ENCODE measurements around the gene STOML2.

Gene STOML2

GRCh38 chr9:35057271-35057620 lies 45.7 kb downstream of the STOML2 start:
- TF ChIP-seq CTCF (IDR thresholded peaks at IDR 0.05; ENCODE audit: insufficient read depth, low read depth, low read length, missing control alignments) = no peak
- DNase-seq (ENCODE audit: low read depth) = no peak

DNA sequence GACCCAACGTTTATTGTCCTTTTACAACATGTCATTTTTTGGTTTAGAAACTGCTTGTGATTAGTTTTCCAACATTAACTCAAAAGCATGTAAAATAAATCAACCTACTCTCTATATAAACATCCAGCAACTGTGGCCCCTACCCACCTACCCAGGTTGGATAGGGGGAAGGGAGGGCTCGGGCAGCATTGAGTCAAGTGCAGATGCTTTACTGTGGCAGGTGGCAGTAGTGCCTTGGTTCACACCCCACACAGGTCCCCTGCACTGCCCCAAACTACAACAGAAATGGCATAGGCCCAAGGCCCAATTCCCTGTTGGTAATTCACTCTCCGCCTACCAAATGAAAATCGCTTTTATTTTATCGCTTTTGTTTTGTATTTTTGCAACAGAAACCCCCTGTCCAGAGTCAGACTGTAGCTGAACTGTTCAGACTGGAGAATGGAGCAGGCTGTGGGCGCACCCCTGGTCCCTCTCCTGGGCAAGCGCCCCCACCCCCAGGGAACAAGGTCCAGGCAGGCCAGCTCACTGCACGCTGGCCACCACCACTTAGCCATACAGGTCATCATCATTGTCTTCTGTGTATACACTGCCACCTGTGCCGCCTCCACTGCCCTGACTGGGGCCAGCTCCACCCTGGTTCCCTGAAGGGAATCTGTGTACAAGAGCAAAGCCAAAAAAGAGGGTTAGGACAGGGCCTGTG lies 46.2 kb downstream of the STOML2 start:
- no peak for DNase-seq (ENCODE audit: low read depth)
- H3K4me3 ChIP-seq (ENCODE audit: low read length) = no peak overlapping the region
- no peak for TF ChIP-seq CTCF (IDR thresholded peaks at IDR 0.05; ENCODE audit: insufficient read depth, low read depth, low read length, missing control alignments)

More at GRCh38 chr9:35057271-35057620, 45.7 kb downstream of the STOML2 start:
- no peak overlapping the region for H3K4me3 ChIP-seq (ENCODE audit: low read length)

GRCh38 chr9:35054871-35055644 lies 47.9 kb downstream of the STOML2 start:
- no peak overlapping the region for H3K4me3 ChIP-seq (ENCODE audit: low read length)
- TF ChIP-seq CTCF (IDR thresholded peaks at IDR 0.05; ENCODE audit: insufficient read depth, low read depth, low read length, missing control alignments) = no peak
- DNase-seq (ENCODE audit: low read depth) = no peak

DNA sequence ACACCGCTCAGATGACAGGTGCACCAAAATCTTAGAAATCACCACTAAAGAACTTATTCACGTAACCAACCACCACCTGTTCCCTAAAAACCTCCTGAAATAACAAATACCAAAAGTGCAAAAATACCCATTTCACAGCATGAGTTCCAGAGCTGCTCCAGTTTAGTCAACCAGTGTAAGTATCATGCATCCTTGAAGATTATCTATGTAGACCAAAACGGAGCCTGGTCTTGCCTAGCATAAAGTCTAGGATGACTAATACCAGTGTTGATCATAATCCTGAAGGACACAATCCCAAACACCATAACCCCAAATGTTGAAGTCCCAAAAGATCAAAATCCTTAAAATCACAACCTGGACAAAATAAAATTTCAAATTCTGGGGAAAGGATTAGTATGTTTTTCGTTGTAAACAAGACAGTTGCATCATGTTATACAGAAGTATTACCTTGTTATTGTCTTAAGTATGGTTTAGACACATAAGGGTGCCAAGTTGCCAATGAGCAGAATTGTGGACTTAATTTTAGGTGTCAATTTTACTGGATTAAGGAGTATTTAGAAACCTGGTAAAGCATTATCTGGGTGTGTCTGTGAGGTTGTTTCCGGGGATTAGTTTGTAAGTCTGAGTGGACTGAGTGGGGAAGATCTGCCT lies 48.6 kb downstream of the STOML2 start:
- no peak for TF ChIP-seq CTCF (IDR thresholded peaks at IDR 0.05; ENCODE audit: insufficient read depth, low read depth, low read length, missing control alignments)
- no peak for DNase-seq (ENCODE audit: low read depth)
- H3K4me3 ChIP-seq (ENCODE audit: low read length) = no peak overlapping the region

GRCh38 chr9:35051069-35051967 lies 51.6 kb downstream of the STOML2 start:
- peak; percentile 75 for TF ChIP-seq CTCF (IDR thresholded peaks at IDR 0.05; ENCODE audit: insufficient read depth, low read depth, low read length, missing control alignments)
- DNase-seq (ENCODE audit: low read depth) = peak; percentile 64
- no peak overlapping the region for H3K4me3 ChIP-seq (ENCODE audit: low read length)
